PFSK-1 (cell line): ENCODE data around the gene SERTAD4.

Experiments used
- POLR2AphosphoS5 ChIP-seq: IDR thresholded peaks from 2 replicates; pipeline ENCODE4 v1.6.1; 2012; ENCODE audit warnings: low read depth, mild to moderate bottlenecking, control low read depth, low read length, moderate library complexity
- SIN3A ChIP-seq: IDR thresholded peaks from 2 replicates; pipeline ENCODE4 v1.6.1; 2012; ENCODE audit warnings: mild to moderate bottlenecking, low read length, moderate library complexity, borderline replicate concordance; ENCODE audit not compliant: insufficient read depth

GRCh38 chr1:210230149-210230695 lies 2.4 kb upstream of the SERTAD4 start:
- TF ChIP-seq POLR2AphosphoS5 (no peak), SIN3A (no peak)
